K562 (cell line): Measurements from ENCODE around the gene CACNA1A. TPM values are rescaled to one million over a fixed set of nuclear protein-coding genes. Genes with fewer than 3 reads are reported as not detected.

Experiments
- ATAC-seq: fragments of 200-7000 bp; cut with Tn5 transposase; 3 replicates; pipeline ENCODE4 v1.9.1; 2020; ENCODE audit warnings: moderate library complexity
- BruUV-seq: library from RNA; stranded (reverse); fragments of 400-500 nt; replicated peaks from 2 replicates; lab custom pipeline; 2021; lab: Mats Ljungman, UMichigan
- CTCF ChIA-PET: fragments of 300-600 bp; formaldehyde crosslinking; extraction: SDS; loops from one replicate; lab custom pipeline; 2021; ENCODE audit warnings: low intra/inter-chr PET ratio; lab: Yijun Ruan, JAX
- POLR2A ChIA-PET: fragments of 300-600, 350-650 bp; sonication (Branson Sonifier 250); formaldehyde crosslinking; extraction: SDS; loops from one replicate; lab custom pipeline; 2021; ENCODE audit warnings: antibody characterized with exemption, inconsistent platforms; lab: Yijun Ruan, JAX
- DNase-seq, 4 experiments: peaks; one replicate each; pipeline versions ENCODE4 v3.0.0 to v3.0.0-alpha.2; 2011 to 2018; ENCODE audit warnings: low spot score in 3 of 4, mixed read lengths in 3 of 4; ENCODE audit errors: extremely low read depth in 1 of 4
- FAIRE-seq: peaks from 2 replicates; lab custom pipeline; 2011; peaks lifted over from hg19 to GRCh38; lab: Jason Lieb, UNC
- H2AFZ ChIP-seq: 2 replicates; pipeline ENCODE4 v1.6.0; 2011; ENCODE audit warnings: low read depth, low read length, control low read depth, inconsistent platforms
- H3K27ac ChIP-seq: fragments of 200-600 bp; 3 replicates; pipeline ENCODE4 v1.8.0; 2011; ENCODE audit warnings: low read depth, mild to moderate bottlenecking, control low read depth, inconsistent platforms, low read length, moderate library complexity, mixed read lengths; ENCODE audit errors: extremely low read depth
- H3K27me3 ChIP-seq, 2 experiments: fragments of 300-600 bp in 1 of 2; 2 replicates in 1 of 2; 3 replicates in 1 of 2; pipeline versions ENCODE4 v1.6.0 to v1.8.0; 2011; ENCODE audit warnings: inconsistent platforms in 2 of 2, low read length in 2 of 2, mild to moderate bottlenecking in 1 of 2, mixed read lengths in 1 of 2, moderate library complexity in 1 of 2; ENCODE audit not compliant: control insufficient read depth in 2 of 2, insufficient read depth in 2 of 2
- H3K36me3 ChIP-seq: fragments of 300-600 bp; 3 replicates; pipeline ENCODE4 v1.8.0; 2011; ENCODE audit warnings: mild to moderate bottlenecking, low read length, inconsistent platforms; ENCODE audit not compliant: control insufficient read depth, insufficient read depth
- H3K4me1 ChIP-seq, 2 experiments: fragments of 200-600 bp in 1 of 2; replicated peaks in 1 of 2; 2 replicates in 1 of 2; 3 replicates in 1 of 2; pipeline versions ENCODE4 v1.5.1 to v1.8.0; 2011; ENCODE audit warnings: inconsistent platforms in 2 of 2, low read length in 2 of 2, mild to moderate bottlenecking in 1 of 2, mixed read lengths in 1 of 2, moderate library complexity in 1 of 2; ENCODE audit not compliant: control insufficient read depth in 2 of 2, insufficient read depth in 2 of 2
- H3K4me2 ChIP-seq: 2 replicates; pipeline ENCODE4 v1.6.1; 2011; ENCODE audit warnings: low read length, control low read depth, inconsistent platforms, mixed read lengths; ENCODE audit not compliant: insufficient read depth
- H3K4me3 ChIP-seq: fragments of 200-600 bp; sonication (generic), shearing (Covaris generic); 2 replicates; pipeline ENCODE4 v1.5.1; 2016; ENCODE audit warnings: control low read depth, inconsistent platforms
- H3K79me2 ChIP-seq: fragments of 200-600 bp; 3 replicates; pipeline ENCODE4 v1.8.0; 2011; ENCODE audit warnings: low read length, inconsistent platforms; ENCODE audit not compliant: control insufficient read depth, insufficient read depth
- H3K9ac ChIP-seq, 2 experiments: 2 replicates each; pipeline versions ENCODE4 v1.6.0 to v1.6.1; 2011; ENCODE audit warnings: low read depth in 2 of 2, low read length in 2 of 2, control low read depth in 1 of 2, inconsistent platforms in 1 of 2, mild to moderate bottlenecking in 1 of 2, mixed read lengths in 1 of 2; ENCODE audit not compliant: insufficient read depth in 1 of 2
- H3K9me1 ChIP-seq: one replicate; pipeline ENCODE4 v1.6.0; 2011; ENCODE audit warnings: inconsistent platforms, mild to moderate bottlenecking, low read length, moderate library complexity; ENCODE audit not compliant: control insufficient read depth, insufficient read depth
- H3K9me3 ChIP-seq: replicated peaks from 2 replicates; pipeline ENCODE4 v1.5.1; 2011; ENCODE audit warnings: low read depth, low read length, inconsistent platforms; ENCODE audit not compliant: control insufficient read depth, insufficient read depth
- H4K20me1 ChIP-seq: replicated peaks from 2 replicates; pipeline ENCODE4 v1.6.1; 2011; ENCODE audit warnings: low read length, inconsistent platforms, mixed read lengths; ENCODE audit not compliant: control insufficient read depth, insufficient read depth
- DMBX1 ChIP-seq: fragments of 250-450 bp; sonication (Bioruptor Pico); IDR thresholded peaks from 2 replicates; pipeline ENCODE4 v1.8.0; 2022; ENCODE audit warnings: inconsistent platforms, mild to moderate bottlenecking, moderate library complexity, borderline replicate concordance
- HEY1 ChIP-seq: fragments of 250-450 bp; sonication (Bioruptor Pico); IDR thresholded peaks from 2 replicates; pipeline ENCODE4 v1.5.0; 2020; ENCODE audit warnings: mild to moderate bottlenecking, moderate library complexity, borderline replicate concordance
- IRF2 ChIP-seq: sonication (generic); formaldehyde crosslinking; IDR thresholded peaks from 2 replicates; pipeline ENCODE4 v1.8.1; 2022; ENCODE audit warnings: mild to moderate bottlenecking, missing genetic modification reagents
- MAFK ChIP-seq: IDR thresholded peaks from 2 replicates; pipeline ENCODE4 v1.6.1; 2011; ENCODE audit warnings: low read length, improper control_type of control experiment
- THAP12 ChIP-seq: fragments of 250-450 bp; sonication (Bioruptor Pico); IDR thresholded peaks from 2 replicates; pipeline ENCODE4 v1.9.0; 2021; ENCODE audit warnings: mild to moderate bottlenecking, inconsistent platforms
- ZBTB49 ChIP-seq: sonication (generic); formaldehyde crosslinking; IDR thresholded peaks from 2 replicates; pipeline ENCODE4 v1.8.0; 2022; ENCODE audit warnings: missing genetic modification reagents, mild to moderate bottlenecking, borderline replicate concordance
- ZBTB5 ChIP-seq: fragments of 450-650 bp; IDR thresholded peaks from 2 replicates; pipeline ENCODE4 v1.6.1; 2017; ENCODE audit warnings: antibody characterized with exemption
- ZFP1 ChIP-seq: fragments of 450-650 bp; formaldehyde crosslinking; IDR thresholded peaks from 2 replicates; pipeline ENCODE4 v1.4.0; 2020; ENCODE audit warnings: mild to moderate bottlenecking, mixed read lengths
- ZNF354B ChIP-seq: fragments of 250-450 bp; sonication (Bioruptor Pico); IDR thresholded peaks from 2 replicates; pipeline ENCODE4 v1.4.0; 2020
- ZNF41 ChIP-seq: fragments of 250-450 bp; sonication (Bioruptor Pico); conservative IDR thresholded peaks from 2 replicates; pipeline ENCODE4 v1.4.0; 2020; ENCODE audit warnings: mild to moderate bottlenecking
- ZNF740 ChIP-seq, 3 experiments: fragments of 200-800 bp in 1 of 3; sonication (Bioruptor generic) in 1 of 3; sonication (generic) in 1 of 3; formaldehyde crosslinking in 1 of 3; IDR thresholded peaks; 2 replicates each; pipeline versions ENCODE4 v1.6.1 to v1.8.0; 2016 to 2022; ENCODE audit warnings: mild to moderate bottlenecking in 2 of 3, missing compliant biosample characterization in 2 of 3, missing genetic modification characterization in 2 of 3, missing genetic modification reagents in 1 of 3
- WGBS: fragments of 100-300 bp; shearing (Covaris generic); methylation state at CpG from one replicate; pipeline ENCODE4 v1.1.6; 2016; ENCODE audit warnings: low coverage, mixed read lengths; ENCODE audit not compliant: insufficient coverage; ENCODE audit errors: missing lambda C conversion rate; 5-methylcytosine and 5-hydroxymethylcytosine counted together
- in situ Hi-C: fragments of 300-500 bp; cut with MboI; formaldehyde crosslinking; loops from 4 replicates; pipeline ENCODE4 v1.15.0; 2018; ENCODE audit warnings: inconsistent platforms, mixed read lengths
- intact Hi-C: fragments of 100-400 bp; cut with micrococcal nuclease; formaldehyde crosslinking; loops from 2 replicates; pipeline ENCODE4 v1.14.2; 2022
- polyA plus RNA-seq, 8 experiments: library from polyadenylated mRNA; depleted of rRNA in 4 of 8; stranded (reverse) in 5 of 8; unstranded in 3 of 8; fragments of >200 nt; fragmentation: Nextera tagmentation in 2 of 8; fragmentation: Illumina TruSeq in 1 of 8; extraction: Ambion mirVana in 2 of 8; extraction: Trizol in 1 of 8; gene quantifications; 2 replicates each; pipeline versions ENCODE4 v1.2.1 to v1.2.3, GENCODE V29; 2011 to 2014; ENCODE audit warnings: inconsistent platforms in 1 of 8, missing spikeins in 1 of 8
- total RNA-seq, 7 experiments: library from RNA; depleted of rRNA in 6 of 7; stranded (reverse); fragments of >200 nt in 6 of 7; fragmentation: Illumina TruSeq in 2 of 7; extraction: Trizol in 2 of 7; gene quantifications; 2 replicates each; pipeline versions ENCODE4 v1.2.1 to v1.2.3, GENCODE V29; 2011 to 2021; ENCODE audit warnings: low replicate concordance in 1 of 7

Gene CACNA1A
- total and polyA plus RNA-seq, 9 of the 15 experiments (the other 6 are each of a cell fraction or from before 2014, with no cell fraction given): 0.03 to 0.20 (median 0.09) TPM; not detected in 1

GRCh38 chr19:13487985-13488384 is 18.3 kb downstream of the CACNA1A start (continued):
- no peak for TF ChIP-seq ZBTB5
- no peak for TF ChIP-seq ZNF740 (CRISPR knock-in tag; IDR thresholded peaks at IDR 0.05)
- no peak for TF ChIP-seq ZNF740 (tag; IDR thresholded peaks at IDR 0.05)
- no peak for TF ChIP-seq ZNF354B (CRISPR knock-in tag)
- TF ChIP-seq DMBX1 (CRISPR knock-in tag): no peak

- TF ChIP-seq ZBTB49 (no peak), IRF2 (CRISPR knock-in tag) (no peak), THAP12 (no peak), ZFP1 (no peak), HEY1 (CRISPR knock-in tag) (no peak), MAFK (no peak), ZNF41 (CRISPR knock-in tag) (no peak)
- H3K4me1 ChIP-seq: no peaks in the 10 kb centered on the region
- no peak for ATAC-seq
- H4K20me1 ChIP-seq: no peaks in the 10 kb centered on the region
- intact Hi-C loops (no loop called here), in situ Hi-C loops (no loop called here)
- H3K9me3 ChIP-seq: no peaks in the 10 kb centered on the region
- no peaks in the 10 kb centered on the region for H3K36me3 ChIP-seq
- BruUV-seq: no TSS peak
- no peaks in the 10 kb centered on the region for H3K9me1 ChIP-seq
- H3K27me3 ChIP-seq: no peaks in the 10 kb centered on the region
- H3K4me3 ChIP-seq: no peak overlapping the region
- H3K79me2 ChIP-seq: no peaks in the 10 kb centered on the region
- 0% methylated on average over 1 of the region's 1 CpG for WGBS
- no peak overlapping the region for H3K27ac ChIP-seq
- FAIRE-seq: no peak
- H3K4me2 ChIP-seq: no peak overlapping the region
- no peak for DNase-seq
- H2AFZ ChIP-seq: no peak overlapping the region
- CTCF ChIA-PET: no interaction called here
- H3K9ac ChIP-seq: no peak overlapping the region
- POLR2A ChIA-PET: no interaction called here
Measured at GRCh38 chr19:13484166-13484565, 22.1 kb downstream of the CACNA1A start.
